Activated CD4-positive, alpha-beta T cell treated with anti-CD3 and anti-CD28 coated beads, Interleukin-2, amount 50 U/mL, for 1 hour (primary cell): ENCODE data around the gene THSD7A.

ENCODE experiments used
- DNase-seq: peaks from one replicate; pipeline ENCODE4 v3.0.0-alpha.2; 2020

The THSD7A gene

GRCh38 chr7:11749629-11750028 is 82.4 kb downstream of the THSD7A start:
- DNase-seq, result no peak

- DNase-seq, result no peak
Observed at GRCh38 chr7:11748884-11749283, 83.1 kb downstream of the THSD7A start.

- no peak for DNase-seq
Observed at GRCh38 chr7:11747715-11748485, 84.1 kb downstream of the THSD7A start.

- no peak for DNase-seq
Observed at GRCh38 chr7:11746591-11746990, 85.4 kb downstream of the THSD7A start.

GRCh38 chr7:11743548-11743947 is 88.5 kb downstream of the THSD7A start:
- no peak for DNase-seq

- DNase-seq, result no peak
Observed at GRCh38 chr7:11743016-11743415, 89.0 kb downstream of the THSD7A start.

- DNase-seq, result no peak
Observed at GRCh38 chr7:11742496-11742895, 89.5 kb downstream of the THSD7A start.

DNA sequence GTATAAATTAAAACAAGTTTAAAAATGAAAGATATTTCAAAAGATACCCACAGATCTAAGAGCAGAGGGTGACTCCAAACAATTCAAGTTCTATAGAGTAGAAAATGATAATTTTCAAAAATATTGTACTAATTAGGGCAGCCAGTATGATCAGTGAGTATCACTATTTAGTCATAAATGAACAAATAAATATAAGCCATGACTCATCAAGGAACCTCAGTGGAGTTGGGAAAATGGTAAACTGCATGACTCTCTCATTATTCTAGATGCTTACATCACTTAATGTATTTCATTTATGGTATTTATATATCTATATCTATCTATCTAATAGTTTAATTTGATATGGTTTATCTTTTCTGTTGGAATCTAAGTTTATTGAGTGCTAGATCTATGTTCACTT is 94.3 kb downstream of the THSD7A start:
- no peak for DNase-seq

- DNase-seq, result no peak
Observed at GRCh38 chr7:11732207-11732606, 99.8 kb downstream of the THSD7A start.

DNA sequence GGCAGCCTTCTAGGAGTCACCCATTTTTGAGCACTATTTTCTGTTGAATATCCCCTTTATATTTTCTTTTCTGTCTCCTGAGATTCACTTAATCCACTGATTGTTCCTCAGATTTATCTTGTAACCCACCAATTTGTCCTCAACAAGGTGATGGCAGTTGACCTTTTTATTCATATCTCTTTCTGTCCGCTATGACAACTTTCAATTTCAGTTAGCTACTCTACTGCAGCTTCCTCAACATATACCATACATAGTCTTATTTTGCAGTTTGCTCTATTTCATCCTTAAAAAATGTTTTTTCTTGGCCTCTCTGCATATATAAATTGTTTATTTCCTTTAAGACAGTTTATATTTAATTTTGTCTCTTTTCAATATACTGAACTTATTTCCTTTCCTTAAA is 101.3 kb downstream of the THSD7A start:
- no peak for DNase-seq

DNA sequence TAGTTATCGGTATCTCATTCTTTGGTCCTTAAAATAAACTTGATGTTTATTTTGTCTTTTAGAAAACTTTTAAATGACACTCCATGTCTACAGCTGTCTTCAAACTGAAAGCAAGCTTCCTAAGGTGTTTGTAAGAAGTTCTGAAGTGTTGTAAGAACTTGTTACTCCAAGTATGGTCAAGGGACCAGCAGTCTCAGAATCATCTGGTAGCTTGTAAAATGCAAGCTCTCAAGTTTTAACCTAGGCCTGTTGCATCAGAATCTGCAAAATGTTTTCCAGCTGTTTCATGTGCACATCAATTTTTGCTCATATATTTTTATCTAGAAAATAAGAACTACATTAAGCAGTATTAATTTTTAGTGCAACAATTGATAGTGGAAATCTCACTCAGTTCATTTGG is 104.1 kb downstream of the THSD7A start:
- no peak for DNase-seq

DNA sequence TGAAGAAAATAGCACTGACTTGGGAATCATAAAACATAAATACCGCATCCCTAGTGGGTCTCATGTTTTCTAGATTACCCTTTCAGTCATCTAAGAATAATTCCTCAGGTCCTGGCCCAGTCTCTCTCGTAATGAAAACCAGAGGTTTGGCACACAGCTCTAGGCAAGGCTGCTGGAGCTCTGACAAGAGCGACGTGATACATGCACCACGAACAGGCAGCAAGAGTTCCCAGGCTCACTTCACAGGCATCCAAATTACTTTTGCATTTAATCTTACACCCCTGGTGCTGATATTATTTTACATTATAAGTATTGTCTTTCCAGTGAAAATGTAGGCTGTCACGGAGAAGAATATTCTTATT is 105.2 kb downstream of the THSD7A start:
- no peak for DNase-seq

- DNase-seq, result no peak
Observed at GRCh38 chr7:11726001-11726793, 105.8 kb downstream of the THSD7A start.

GRCh38 chr7:11716185-11716584 is 115.8 kb downstream of the THSD7A start:
- no peak for DNase-seq

DNA sequence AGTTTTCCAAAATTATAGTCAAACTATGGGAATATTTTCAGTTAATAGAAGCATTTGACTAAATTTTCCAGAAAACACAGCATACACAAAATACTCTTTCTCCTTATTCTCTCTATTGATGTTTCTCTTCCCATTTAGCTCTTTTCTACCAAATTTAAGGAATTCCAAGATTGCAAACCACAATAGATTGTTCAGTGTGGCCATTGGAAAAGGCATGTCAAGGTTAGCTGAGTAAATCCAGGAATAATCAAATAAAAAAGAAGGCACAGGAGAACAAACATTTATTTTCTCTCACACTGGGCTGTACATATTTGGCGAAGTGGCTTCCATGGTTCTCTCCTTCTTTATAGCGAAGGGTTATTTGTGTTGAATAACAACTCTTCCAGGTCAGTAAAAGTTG is 117.3 kb downstream of the THSD7A start:
- no peak for DNase-seq

DNA sequence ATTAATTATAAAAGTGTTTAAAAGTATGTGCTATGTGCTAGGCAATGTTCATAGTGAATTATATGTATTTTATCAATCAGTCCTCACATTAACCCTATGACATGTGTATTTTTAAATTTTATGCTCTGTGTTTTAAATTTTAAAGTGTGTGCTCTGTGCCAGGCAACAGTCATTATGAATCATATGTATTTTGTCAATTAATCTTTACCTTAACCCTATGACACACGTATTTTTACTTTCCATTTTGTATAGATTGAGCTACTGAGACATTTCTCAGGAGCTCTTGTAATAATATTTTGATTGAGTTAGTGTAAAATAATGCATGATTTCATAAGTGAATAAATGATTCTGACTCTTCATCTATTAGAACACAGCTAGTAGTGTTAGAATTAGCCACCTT is 117.8 kb downstream of the THSD7A start:
- no peak for DNase-seq

- no peak for DNase-seq
Observed at GRCh38 chr7:11713352-11713751, 118.6 kb downstream of the THSD7A start.

DNA sequence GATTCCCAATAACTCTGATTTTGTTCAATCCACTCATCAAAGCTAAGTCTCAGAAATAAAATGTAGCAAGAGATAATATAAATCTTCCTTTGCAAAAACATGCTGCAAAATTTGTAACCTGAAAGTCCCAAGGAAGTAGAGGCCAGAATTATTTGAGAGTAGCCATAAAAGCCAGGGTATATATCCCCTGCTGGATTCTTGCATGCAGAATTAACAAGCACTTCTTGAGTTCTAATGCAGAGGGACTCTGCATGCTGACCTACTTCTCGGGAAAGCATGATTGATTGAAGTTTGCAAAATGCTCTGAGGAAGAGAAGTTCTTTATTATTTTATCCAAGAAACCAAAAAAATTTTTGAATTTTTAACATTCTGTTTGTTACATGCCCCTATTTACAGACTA is 121.6 kb downstream of the THSD7A start:
- no peak for DNase-seq

- DNase-seq, result no peak
Observed at GRCh38 chr7:11709196-11709595, 122.8 kb downstream of the THSD7A start.

GRCh38 chr7:11707606-11708193 is 124.3 kb downstream of the THSD7A start:
- DNase-seq, result no peak

GRCh38 chr7:11706666-11707605 is 125.1 kb downstream of the THSD7A start:
- DNase-seq, result no peak

GRCh38 chr7:11703829-11704228 is 128.2 kb downstream of the THSD7A start:
- DNase-seq, result no peak

- no peak for DNase-seq
Observed at GRCh38 chr7:11702938-11703337, 129.1 kb downstream of the THSD7A start.
